ENCODE measurements around the gene TLK1.

TLK1 gene

DNA sequence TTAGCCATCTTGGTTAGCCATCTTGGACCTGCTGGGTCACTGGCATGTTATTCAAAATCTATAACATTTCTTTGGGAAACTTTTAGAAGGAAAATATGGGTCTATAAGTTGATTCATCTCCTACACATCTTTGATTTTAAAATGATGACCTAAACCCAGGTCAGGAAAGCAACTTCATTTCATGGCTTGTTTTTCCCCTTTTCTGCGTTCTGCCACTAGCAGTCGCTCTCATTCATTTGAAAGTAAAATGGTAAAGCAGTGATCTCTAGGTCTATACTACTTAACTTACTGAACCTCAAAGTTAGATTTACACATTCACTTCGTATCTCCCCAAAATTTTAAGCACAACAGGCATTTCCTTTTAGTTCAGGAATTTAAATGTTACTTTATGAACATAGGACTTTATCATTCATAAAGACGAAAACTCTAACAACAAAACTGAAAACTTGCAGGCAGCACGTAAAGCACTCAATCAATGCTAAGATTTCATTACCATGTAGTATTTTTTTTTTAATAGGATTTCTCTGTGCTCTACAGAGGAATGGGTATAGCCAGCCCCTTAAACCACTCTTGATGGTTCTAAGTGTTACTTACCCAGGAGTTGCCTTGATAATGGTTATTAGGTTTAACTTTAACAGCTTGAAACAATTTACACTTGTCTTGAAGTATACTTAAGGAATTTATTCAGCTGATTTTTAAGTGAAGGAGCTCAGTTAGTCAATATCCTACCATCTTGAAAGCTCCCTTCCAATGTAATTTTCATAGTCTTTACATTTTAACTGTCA is 169.1 kb downstream of the TLK1 start:
- DNase-seq: no peak

DNA sequence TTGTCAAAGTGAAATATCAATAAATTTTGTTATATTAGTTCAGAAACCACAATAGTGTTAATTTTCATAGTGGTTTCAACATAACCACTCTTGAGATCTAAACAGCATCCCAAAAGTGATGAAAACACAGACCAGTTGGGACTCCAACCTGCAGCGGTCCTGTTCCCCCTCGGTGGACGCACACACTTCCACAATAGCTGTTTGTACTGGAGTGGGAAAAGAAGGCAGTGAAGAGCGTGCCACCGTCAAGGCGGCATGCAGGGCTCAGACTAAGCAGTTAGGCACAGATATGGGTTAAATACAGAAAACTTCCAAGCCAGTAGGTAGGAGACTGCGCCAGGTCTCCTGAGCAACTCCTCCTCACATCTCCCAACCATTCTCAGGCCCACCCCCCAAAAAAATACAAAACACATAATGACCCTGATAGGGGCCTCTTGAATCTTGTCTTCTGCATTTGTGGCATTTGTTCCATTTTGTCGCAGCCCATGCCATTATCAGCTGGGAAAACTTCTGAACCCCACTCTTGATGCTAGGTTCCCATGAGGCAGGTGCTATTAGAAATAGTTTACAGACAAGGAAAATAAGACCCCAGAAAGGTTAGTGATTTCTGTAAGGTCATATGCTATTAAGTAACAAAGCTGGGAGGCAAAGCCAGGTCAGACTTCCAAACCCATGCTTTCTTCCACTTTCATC is 174.0 kb downstream of the TLK1 start:
- no peak for DNase-seq

DNA sequence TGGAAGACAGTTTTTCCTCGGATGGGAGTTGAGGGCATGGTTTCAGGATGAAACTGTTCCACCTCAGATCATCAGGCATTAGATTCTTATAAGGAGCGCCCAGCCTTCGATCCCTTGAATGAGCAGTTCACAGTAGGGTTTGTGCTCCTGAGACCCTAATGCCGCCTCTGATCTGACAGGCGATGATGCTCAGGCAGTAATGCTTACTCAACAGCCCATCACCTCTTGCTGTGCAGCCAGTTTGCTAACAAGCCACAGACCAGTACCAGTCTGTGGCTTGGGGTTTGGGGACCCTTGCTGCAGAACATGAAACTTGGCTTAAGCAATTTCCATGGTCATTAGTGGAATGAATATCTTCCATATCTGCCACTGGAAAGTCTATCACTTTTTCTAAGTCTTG is 175.3 kb downstream of the TLK1 start:
- no peak for DNase-seq

DNA sequence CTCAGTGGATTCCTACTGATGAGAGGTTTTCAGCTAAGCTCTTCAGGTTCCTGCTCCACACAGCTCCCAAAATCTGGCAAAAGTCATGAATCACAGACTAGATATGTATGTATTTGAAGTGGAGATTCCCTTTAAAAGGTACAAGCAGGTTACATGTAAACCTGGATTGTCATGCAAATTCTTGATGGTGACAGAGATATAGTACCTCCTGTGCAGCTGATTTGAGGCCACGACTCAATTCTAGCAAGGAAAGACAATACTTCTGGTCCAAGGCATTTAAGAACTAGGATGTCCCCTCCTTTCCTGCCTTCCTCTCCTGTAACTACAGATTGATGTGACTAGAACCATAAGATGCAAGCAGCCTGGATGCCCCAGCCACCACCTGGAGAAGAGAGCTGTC is 176.6 kb downstream of the TLK1 start:
- no peak for DNase-seq

GRCh38 chr2:170975943-170976270 is 184.8 kb downstream of the TLK1 start:
- no peak for DNase-seq

DNA sequence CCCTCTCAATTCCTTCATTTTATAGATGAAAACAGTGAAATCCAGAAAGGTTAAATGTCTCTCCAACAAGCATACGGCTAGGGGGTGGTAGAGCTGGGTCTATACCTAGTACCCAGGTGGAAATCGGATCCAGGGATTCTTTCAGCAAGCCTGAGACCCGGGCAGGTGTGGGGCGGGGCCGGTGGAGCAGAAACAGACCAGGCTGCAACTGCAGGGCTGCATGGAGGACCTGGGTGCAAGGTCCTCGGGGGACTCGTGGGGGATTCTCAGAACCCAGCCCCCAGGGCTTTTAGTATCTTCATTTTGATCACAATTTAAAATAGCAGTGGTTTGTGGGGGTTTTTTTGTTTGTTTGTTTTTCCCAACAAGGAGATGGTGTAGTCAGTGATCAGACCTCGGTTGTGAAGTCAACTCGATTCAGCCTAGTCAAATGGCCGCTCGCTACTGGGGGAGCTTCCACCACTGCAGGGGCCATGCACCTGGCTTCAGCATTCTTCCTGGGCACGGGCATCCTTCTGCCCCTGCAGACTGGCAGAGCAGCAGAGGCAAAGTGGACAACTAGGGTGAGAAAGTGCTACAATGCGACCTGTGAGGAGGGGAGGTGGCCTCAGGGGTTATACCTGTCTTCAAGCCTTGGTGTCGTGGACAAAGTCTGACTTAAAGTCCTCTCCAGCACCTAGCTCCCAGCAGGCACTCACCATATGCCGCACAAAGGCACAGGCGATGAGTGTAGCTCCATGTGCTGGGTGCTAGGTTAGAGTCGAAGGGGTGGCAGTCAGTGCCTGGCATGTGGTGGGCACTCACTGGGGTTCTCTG is 185.4 kb downstream of the TLK1 start:
- DNase-seq: no peak

GRCh38 chr2:170974304-170974993 is 186.2 kb downstream of the TLK1 start:
- DNase-seq: no peak

DNA sequence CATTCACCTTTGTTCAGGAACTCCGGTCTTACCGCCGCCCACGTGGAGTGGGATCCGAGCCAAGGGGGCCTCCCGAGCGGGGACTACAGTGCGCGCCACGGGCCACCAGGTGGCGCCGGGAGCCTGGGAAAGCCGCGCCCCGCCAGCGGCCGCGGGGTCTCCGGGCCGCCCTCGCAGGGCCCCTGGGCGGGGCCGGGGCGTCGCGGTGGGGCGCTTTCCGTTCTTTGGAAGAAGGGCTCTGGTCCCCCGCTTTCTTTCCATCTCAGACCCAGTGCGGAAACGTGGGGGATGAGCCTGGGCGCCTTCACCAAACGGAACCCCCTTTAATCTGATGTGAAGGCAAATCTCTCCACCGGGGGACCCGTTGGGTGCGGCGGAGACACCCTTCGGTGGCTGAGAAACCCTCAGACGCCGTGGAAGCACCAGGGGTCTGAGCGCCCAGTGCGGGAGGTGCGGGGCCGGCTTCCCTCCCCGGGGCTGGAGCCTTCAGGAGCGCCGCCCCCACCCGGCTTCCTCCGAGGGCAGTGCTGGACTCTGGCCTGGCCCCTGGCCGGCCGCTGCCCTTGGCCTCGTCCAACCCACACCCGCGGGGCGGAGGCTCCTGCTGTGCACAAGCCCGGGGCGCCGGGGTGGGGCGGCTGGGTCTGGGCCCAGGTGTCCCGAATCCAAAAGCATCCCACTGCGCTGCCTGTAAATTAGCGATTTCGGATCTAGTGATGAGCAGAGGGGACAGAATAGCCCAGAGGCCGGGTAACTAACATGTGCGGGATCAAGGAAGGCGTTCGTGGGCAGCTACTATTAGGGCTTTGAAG is 187.0 kb downstream of the TLK1 start:
- peak; percentile 84 to 96 (median 92) for DNase-seq

- DNase-seq: no peak
Observed at GRCh38 chr2:170973225-170973491, 187.5 kb downstream of the TLK1 start.

GRCh38 chr2:170972296-170973224 is 188.1 kb downstream of the TLK1 start:
- no peak for DNase-seq

DNA sequence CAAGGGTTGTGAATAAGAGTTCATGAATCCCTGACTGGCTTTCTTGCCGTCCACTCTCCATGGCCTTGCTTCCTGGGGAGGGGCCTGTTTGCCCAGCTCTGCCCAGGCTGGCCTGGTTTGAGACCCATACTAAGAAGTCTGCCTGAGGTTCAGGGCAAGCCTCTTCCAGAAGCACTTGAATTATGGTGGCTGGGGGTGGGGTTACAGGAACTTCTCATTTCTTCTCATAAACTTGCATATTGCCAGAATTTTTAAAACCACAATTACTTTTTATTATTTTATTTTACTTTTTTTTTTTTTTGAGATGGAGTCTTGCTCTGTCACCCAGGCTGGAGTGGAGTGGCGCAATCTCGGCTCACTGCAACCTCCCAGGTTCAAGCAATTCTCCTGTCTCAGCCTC is 189.6 kb downstream of the TLK1 start:
- DNase-seq: peak in 1 of 3 donors; percentile 7

DNA sequence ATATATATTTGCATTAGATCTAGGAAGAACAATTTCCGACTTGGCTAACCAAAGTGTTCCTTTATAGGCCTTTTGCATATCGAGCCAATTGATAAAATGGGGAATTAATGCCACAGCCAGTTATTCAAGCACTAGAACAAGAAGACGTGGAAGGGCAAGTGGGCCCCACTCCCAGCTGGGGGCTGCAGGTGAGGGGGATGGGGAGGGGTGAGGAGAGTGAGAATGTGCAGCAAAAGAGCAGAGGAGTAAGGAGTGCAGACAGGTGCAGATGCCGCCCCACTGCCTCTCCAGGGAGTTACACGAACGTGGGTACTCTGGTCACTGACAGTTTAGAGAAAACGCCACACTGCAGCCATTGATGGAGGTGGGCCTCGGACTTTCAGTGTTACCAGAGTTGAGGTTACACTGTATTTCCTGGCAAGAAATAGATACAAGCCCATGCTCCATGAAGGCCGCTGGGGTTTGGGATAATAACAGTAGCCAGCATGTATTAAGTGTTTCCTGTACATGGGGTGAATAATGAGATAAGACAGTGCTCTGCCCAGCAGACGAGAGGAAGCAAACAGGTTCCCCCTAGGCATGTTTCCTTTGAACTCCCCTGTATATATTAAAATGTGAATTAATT is 190.7 kb downstream of the TLK1 start:
- DNase-seq: no peak

GRCh38 chr2:170969030-170969429 is 191.7 kb downstream of the TLK1 start:
- DNase-seq: no peak

GRCh38 chr2:170968205-170969003 is 192.3 kb downstream of the TLK1 start:
- DNase-seq: peak in 1 of 3 donors; percentile 5

DNA sequence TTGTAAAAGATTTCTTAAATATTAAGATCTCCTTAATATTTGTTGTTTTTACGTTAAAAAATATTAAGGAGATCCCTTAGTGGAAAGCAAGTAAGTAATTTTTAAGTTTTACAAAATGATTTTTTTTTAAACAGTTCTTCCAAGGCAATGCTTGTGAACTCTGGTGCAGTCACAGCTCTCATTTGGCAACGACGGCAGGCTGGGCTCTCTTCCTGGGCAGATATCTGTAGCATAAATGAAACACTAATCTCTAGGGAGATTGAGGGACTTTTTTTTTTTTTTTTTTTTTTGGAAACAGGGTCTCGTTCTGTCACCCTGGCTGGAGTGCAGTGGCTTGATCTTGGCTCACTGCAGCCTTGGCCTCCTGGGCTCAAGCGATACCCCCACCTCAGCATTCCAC is 193.1 kb downstream of the TLK1 start:
- DNase-seq: no peak

DNA sequence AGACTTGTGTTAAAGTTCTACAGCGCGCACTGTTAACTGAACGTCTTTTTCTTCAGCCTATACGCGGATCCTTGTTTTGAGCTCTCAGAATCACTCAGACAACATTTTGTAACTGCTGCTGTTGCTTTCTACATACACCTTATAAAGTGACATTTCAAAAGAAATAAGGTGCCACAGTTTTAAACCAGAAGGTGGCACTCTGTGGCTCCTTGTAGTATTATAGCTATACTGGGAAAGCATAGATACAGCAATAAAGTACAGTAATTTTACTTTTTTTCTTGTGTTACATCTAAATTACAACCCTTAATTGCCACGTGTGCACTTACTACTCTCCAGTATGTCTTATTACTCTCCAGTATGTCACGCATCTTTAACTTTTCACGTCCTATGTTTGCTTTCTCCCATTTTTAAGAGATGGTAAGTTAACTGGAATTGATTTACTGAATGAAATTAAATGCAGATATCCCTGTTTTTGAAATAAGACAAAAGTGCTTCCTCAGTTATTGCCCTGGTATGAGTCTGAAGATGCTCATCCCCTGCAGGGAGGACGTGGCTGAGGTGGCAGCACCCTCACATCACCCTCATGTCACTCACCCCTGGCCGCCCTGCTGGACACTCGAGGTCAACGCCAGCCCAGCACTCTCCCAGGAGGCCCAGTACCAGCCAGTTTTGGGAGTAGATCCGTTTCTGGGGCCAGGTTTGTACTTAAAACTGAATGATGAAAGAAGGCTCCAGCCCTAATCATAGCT is 193.9 kb downstream of the TLK1 start:
- DNase-seq: peak in 2 of 3 donors; percentile 14 to 22

DNA sequence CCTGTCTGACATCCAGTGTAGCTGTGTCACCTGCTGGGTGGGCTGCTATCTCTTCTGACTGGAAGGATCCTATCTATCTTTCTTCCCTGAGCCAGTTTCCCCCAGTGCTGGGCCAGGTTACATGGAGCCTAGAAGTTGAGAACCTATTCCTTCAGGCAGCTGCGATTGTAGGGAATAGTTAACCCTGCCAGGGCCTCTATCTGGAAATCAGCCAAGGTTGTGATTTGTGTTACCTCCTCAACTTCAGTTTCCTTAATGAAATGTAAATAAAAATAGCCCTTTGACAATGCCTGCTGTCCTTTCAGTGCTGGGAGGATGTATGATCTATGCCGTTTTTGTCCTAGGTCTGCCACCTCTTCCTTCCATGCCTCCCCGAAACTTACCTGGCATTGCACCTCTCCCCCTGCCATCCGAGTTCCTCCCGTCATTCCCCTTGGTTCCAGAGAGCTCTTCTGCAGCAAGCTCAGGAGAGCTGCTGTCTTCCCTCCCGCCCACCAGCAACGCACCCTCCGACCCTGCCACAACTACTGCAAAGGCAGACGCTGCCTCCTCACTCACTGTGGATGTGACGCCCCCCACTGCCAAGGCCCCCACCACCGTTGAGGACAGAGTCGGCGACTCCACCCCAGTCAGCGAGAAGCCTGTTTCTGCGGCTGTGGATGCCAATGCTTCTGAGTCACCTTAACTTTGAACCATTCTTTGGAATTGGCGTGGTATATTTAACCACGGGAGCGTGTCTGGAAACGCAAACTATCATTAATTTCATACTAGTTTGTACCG is 195.1 kb downstream of the TLK1 start:
- DNase-seq: no peak

DNA sequence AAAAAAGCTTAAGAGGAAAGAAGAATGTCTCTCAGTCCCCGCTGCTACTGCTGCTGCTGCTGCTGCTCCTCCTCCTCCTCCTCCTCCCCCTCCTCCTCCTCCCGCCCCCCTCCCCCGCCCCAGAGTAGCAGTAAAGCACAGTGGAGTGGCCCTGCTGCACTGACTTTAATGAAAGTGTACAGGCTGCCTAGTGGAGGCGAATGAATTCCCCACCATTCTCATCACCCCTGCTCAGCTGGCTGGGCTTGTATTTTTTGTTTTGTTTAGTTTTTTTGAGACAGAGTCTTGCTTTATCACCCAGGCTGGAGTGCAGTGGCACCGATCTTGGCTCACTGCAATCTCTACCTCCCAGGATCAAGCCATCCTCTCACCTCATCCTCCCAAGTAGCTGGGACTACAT is 197.3 kb downstream of the TLK1 start:
- DNase-seq: no peak

All from suppressor macrophage treated with lipopolysaccharide for 1 hour (primary cell).